Adipose tissue (tissue), 3 donors: Measurements from ENCODE around the gene TMEM179. TPM values are rescaled to one million over a fixed set of nuclear protein-coding genes. Genes with fewer than 3 reads are reported as not detected.

Experiments used
- H3K27ac ChIP-seq: one replicate; pipeline ENCODE4 v1.5.1; 2013; ENCODE audit warnings: low read depth, low read length
- WGBS, 3 donors: extraction: QIAGEN DNeasy Blood & Tissue Kit; methylation state at CpG; one replicate each; pipeline ENCODE4 v1.1.7; 2013; 5-methylcytosine and 5-hydroxymethylcytosine counted together
- polyA plus RNA-seq, 3 donors: library from polyadenylated mRNA; stranded (reverse); fragments of 200-250 nt; gene quantifications; one replicate each; pipeline ENCODE4 v1.2.3, GENCODE V29; 2013
- donor health status: healthy with polysubstance abuse.
- donor health status: Bipolar disorder and iron deficiency.
- donor health status: healthy.

TMEM179 gene
- polyA plus RNA-seq, 3 donors = 0.10 to 4.2 TPM; not detected in 1

- WGBS, 3 donors = 65 to 73% (median 65%) methylated on average over 11 of the region's 11 CpGs
- H3K27ac ChIP-seq = no peak overlapping the region
These were observed 26.3 kb downstream of the TMEM179 start for GRCh38 chr14:104578321-104578720.

- no peak overlapping the region for H3K27ac ChIP-seq
- WGBS, 3 donors = 38 to 45% (median 42%) methylated on average over 19 of the region's 19 CpGs
These were observed 26.7 kb downstream of the TMEM179 start for GRCh38 chr14:104577847-104578301.

GRCh38 chr14:104577426-104577825 is 27.1 kb downstream of the TMEM179 start:
- no peak overlapping the region for H3K27ac ChIP-seq
- 60 to 67% (median 66%) methylated on average over 12 of the region's 12 CpGs for WGBS, 3 donors

GRCh38 chr14:104576970-104577332 is 27.6 kb downstream of the TMEM179 start:
- 35 to 52% (median 51%) methylated on average over 8 to 9 of the region's 9 CpGs for WGBS, 3 donors
- no peak overlapping the region for H3K27ac ChIP-seq

- H3K27ac ChIP-seq = no peak overlapping the region
- 58 to 64% (median 60%) methylated on average over 16 of the region's 16 CpGs for WGBS, 3 donors
These were observed 28.2 kb downstream of the TMEM179 start for GRCh38 chr14:104576232-104576969.

- 85 to 91% (median 88%) methylated on average over 31 of the region's 31 CpGs for WGBS, 3 donors
- H3K27ac ChIP-seq = no peak overlapping the region
These were observed 29.5 kb downstream of the TMEM179 start for GRCh38 chr14:104574978-104575583.

- WGBS, 3 donors = 62 to 85% (median 83%) methylated on average over 14 of the region's 14 CpGs
- H3K27ac ChIP-seq = no peak overlapping the region
These were observed 30.0 kb downstream of the TMEM179 start for GRCh38 chr14:104574536-104574935.

- H3K27ac ChIP-seq = no peak overlapping the region
- WGBS, 3 donors = 49 to 64% (median 61%) methylated on average over 9 of the region's 9 CpGs
These were observed 30.6 kb downstream of the TMEM179 start for GRCh38 chr14:104573930-104574329.

GRCh38 chr14:104572668-104573067 is 31.9 kb downstream of the TMEM179 start:
- H3K27ac ChIP-seq = no peak overlapping the region
- WGBS, 3 donors = 91 to 93% (median 91%) methylated on average over 7 of the region's 7 CpGs

GRCh38 chr14:104572024-104572626 is 32.4 kb downstream of the TMEM179 start:
- H3K27ac ChIP-seq = no peak overlapping the region
- 70 to 74% (median 73%) methylated on average over 11 of the region's 11 CpGs for WGBS, 3 donors

- WGBS, 3 donors = 65 to 79% (median 72%) methylated on average over 16 of the region's 16 CpGs
- no peak overlapping the region for H3K27ac ChIP-seq
These were observed 33.3 kb downstream of the TMEM179 start for GRCh38 chr14:104571246-104571645.

GRCh38 chr14:104569435-104569834 is 35.1 kb downstream of the TMEM179 start:
- no peak overlapping the region for H3K27ac ChIP-seq
- WGBS, 3 donors = 47 to 65% (median 57%) methylated on average over 10 of the region's 10 CpGs

- H3K27ac ChIP-seq = no peak overlapping the region
- 70 to 84% (median 79%) methylated on average over 11 of the region's 11 CpGs for WGBS, 3 donors
These were observed 36.0 kb downstream of the TMEM179 start for GRCh38 chr14:104568620-104569019.

- no peak overlapping the region for H3K27ac ChIP-seq
- 66 to 69% (median 68%) methylated on average over 9 of the region's 9 CpGs for WGBS, 3 donors
These were observed 36.7 kb downstream of the TMEM179 start for GRCh38 chr14:104567957-104568225.

- 44 to 49% (median 48%) methylated on average over 27 of the region's 27 CpGs for WGBS, 3 donors
- H3K27ac ChIP-seq = no peak overlapping the region
These were observed 37.2 kb downstream of the TMEM179 start for GRCh38 chr14:104567141-104567956.

- 68 to 77% (median 72%) methylated on average over 30 of the region's 30 CpGs for WGBS, 3 donors
- no peak overlapping the region for H3K27ac ChIP-seq
These were observed 39.6 kb downstream of the TMEM179 start for GRCh38 chr14:104564744-104565679.

GRCh38 chr14:104563742-104564615 is 40.6 kb downstream of the TMEM179 start:
- H3K27ac ChIP-seq = no peak overlapping the region
- WGBS, 3 donors = 3 to 7% (median 7%) methylated on average over 27 of the region's 27 CpGs
